ENCODE results near the gene ZGPAT.

GRCh38 chr20:63699466-63700198 is 8.2 kb upstream of the ZGPAT start:
- TF ChIP-seq, protein P1, sequence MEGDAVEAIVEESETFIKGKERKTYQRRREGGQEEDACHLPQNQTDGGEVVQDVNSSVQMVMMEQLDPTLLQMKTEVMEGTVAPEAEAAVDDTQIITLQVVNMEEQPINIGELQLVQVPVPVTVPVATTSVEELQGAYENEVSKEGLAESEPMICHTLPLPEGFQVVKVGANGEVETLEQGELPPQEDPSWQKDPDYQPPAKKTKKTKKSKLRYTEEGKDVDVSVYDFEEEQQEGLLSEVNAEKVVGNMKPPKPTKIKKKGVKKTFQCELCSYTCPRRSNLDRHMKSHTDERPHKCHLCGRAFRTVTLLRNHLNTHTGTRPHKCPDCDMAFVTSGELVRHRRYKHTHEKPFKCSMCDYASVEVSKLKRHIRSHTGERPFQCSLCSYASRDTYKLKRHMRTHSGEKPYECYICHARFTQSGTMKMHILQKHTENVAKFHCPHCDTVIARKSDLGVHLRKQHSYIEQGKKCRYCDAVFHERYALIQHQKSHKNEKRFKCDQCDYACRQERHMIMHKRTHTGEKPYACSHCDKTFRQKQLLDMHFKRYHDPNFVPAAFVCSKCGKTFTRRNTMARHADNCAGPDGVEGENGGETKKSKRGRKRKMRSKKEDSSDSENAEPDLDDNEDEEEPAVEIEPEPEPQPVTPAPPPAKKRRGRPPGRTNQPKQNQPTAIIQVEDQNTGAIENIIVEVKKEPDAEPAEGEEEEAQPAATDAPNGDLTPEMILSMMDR (IDR thresholded peaks at IDR 0.05; ENCODE audit: low read length), result no peak
- TF ChIP-seq EZH2 (IDR thresholded peaks at IDR 0.05; ENCODE audit: borderline replicate concordance, low read length), result no peak
